MM.1S (cell line): Measurements from ENCODE around the gene GAPDHS.

ENCODE experiments used
- EZH2 ChIP-seq: fragments of 300-600 bp; sonication (generic); optimal IDR thresholded peaks from 2 replicates; pipeline ENCODE3; 2017; ENCODE audit warnings: low read depth, mild to moderate bottlenecking, antibody characterized with exemption, low read length, mixed read lengths
- EZH2phosphoT487 ChIP-seq: fragments of 300-600 bp; sonication (generic); IDR thresholded peaks from 2 replicates; pipeline ENCODE4 v1.6.1; 2018; ENCODE audit warnings: antibody characterized with exemption, low read length
- TF ChIP-seq, protein P1 (sequence below): fragments of 300-600 bp; sonication (generic); IDR thresholded peaks from 2 replicates; pipeline ENCODE4 v1.5.1; 2016; ENCODE audit warnings: antibody characterized with exemption, low read length, mixed read lengths

DNA sequence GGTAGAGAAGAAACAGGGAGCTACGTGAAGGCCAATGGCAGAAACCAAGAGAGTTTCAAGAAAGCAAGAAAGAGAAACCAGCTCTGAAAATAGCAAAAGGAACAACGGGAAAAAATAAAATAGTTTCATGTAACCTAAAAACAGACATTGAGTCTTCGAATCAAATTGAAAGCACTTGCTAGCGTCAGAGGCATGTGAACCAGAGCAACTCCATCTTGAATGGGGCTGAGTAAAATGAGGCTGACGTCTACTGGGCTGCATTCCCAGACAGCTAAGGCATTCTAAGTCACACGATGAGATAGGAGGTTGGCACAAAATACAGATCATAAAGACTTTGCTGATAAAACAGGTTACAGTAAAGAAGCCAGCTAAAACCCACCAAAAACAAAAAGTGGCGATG, 45.5 kb downstream of the GAPDHS start:
- TF ChIP-seq, protein P1, sequence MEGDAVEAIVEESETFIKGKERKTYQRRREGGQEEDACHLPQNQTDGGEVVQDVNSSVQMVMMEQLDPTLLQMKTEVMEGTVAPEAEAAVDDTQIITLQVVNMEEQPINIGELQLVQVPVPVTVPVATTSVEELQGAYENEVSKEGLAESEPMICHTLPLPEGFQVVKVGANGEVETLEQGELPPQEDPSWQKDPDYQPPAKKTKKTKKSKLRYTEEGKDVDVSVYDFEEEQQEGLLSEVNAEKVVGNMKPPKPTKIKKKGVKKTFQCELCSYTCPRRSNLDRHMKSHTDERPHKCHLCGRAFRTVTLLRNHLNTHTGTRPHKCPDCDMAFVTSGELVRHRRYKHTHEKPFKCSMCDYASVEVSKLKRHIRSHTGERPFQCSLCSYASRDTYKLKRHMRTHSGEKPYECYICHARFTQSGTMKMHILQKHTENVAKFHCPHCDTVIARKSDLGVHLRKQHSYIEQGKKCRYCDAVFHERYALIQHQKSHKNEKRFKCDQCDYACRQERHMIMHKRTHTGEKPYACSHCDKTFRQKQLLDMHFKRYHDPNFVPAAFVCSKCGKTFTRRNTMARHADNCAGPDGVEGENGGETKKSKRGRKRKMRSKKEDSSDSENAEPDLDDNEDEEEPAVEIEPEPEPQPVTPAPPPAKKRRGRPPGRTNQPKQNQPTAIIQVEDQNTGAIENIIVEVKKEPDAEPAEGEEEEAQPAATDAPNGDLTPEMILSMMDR = no peak
- TF ChIP-seq EZH2phosphoT487 = no peak
- no peak for TF ChIP-seq EZH2
